H9 (cell line): ENCODE measurements around the gene MAPT. TPM values are rescaled to one million over a fixed set of nuclear protein-coding genes. Genes with fewer than 3 reads are reported as not detected.

Experiments used
- DNase-seq: peaks from one replicate; pipeline ENCODE4 v3.0.0-alpha.2; 2017
- H2AFZ ChIP-seq: one replicate; pipeline ENCODE4 v1.6.1; 2013; ENCODE audit warnings: mild to moderate bottlenecking, low read length, control low read depth, moderate library complexity
- H2AK5ac ChIP-seq: 2 replicates; pipeline ENCODE4 v1.6.1; 2013; ENCODE audit warnings: low read length, control low read depth, mixed read lengths; ENCODE audit not compliant: insufficient read length
- H2BK120ac ChIP-seq: one replicate; pipeline ENCODE4 v1.6.1; 2013; ENCODE audit warnings: low read depth, mild to moderate bottlenecking, low read length, control low read depth, inconsistent platforms; ENCODE audit not compliant: poor library complexity, severe bottlenecking
- H2BK12ac ChIP-seq: 2 replicates; pipeline ENCODE4 v1.6.1; 2013; ENCODE audit warnings: low read length, control low read depth, mixed read lengths, low read depth; ENCODE audit not compliant: insufficient read length
- H2BK15ac ChIP-seq: 2 replicates; pipeline ENCODE4 v1.6.1; 2013; ENCODE audit warnings: low read depth, low read length, control low read depth
- H2BK20ac ChIP-seq: one replicate; pipeline ENCODE4 v1.6.1; 2013; ENCODE audit warnings: low read depth, mild to moderate bottlenecking, low read length, control low read depth, inconsistent platforms; ENCODE audit not compliant: poor library complexity, severe bottlenecking
- H2BK5ac ChIP-seq: 2 replicates; pipeline ENCODE4 v1.6.1; 2013; ENCODE audit warnings: low read length, control low read depth, mixed read lengths; ENCODE audit not compliant: insufficient read length
- H3K14ac ChIP-seq: 2 replicates; pipeline ENCODE4 v1.6.1; 2013; ENCODE audit warnings: low read length, control low read depth; ENCODE audit not compliant: insufficient read depth
- H3K18ac ChIP-seq: 2 replicates; pipeline ENCODE4 v1.6.1; 2013; ENCODE audit warnings: low read depth, mild to moderate bottlenecking, mixed read lengths, low read length, control low read depth; ENCODE audit not compliant: insufficient read length
- H3K23ac ChIP-seq: 2 replicates; pipeline ENCODE4 v1.6.1; 2013; ENCODE audit warnings: low read length, control low read depth, mixed read lengths, low read depth; ENCODE audit not compliant: insufficient read length
- H3K23me2 ChIP-seq: 2 replicates; pipeline ENCODE4 v1.6.1; 2013; ENCODE audit warnings: low read depth, mild to moderate bottlenecking, mixed read lengths, low read length, control low read depth; ENCODE audit not compliant: insufficient read length, poor library complexity, severe bottlenecking
- H3K27ac ChIP-seq: 2 replicates; pipeline ENCODE4 v1.5.1; 2013; ENCODE audit warnings: low read length, control low read depth, mixed read lengths, low read depth; ENCODE audit not compliant: insufficient read length
- H3K27me3 ChIP-seq: 2 replicates; pipeline ENCODE4 v1.6.1; 2013; ENCODE audit warnings: low read length, control low read depth, inconsistent platforms; ENCODE audit not compliant: insufficient read depth
- H3K4ac ChIP-seq: 2 replicates; pipeline ENCODE4 v1.6.1; 2013; ENCODE audit warnings: low read depth, mild to moderate bottlenecking, control low read depth, inconsistent platforms, low read length, moderate library complexity
- H3K4me1 ChIP-seq: 2 replicates; pipeline ENCODE4 v1.6.1; 2013; ENCODE audit warnings: low read length, control low read depth, inconsistent platforms; ENCODE audit not compliant: insufficient read depth
- H3K4me2 ChIP-seq: 2 replicates; pipeline ENCODE4 v1.6.1; 2013; ENCODE audit warnings: low read length, control low read depth, mixed read lengths; ENCODE audit not compliant: insufficient read length, insufficient read depth
- H3K56ac ChIP-seq: 2 replicates; pipeline ENCODE4 v1.6.1; 2013; ENCODE audit warnings: low read depth, mild to moderate bottlenecking, mixed read lengths, low read length, control low read depth; ENCODE audit not compliant: insufficient read length
- H3K79me1 ChIP-seq: 2 replicates; pipeline ENCODE4 v1.6.1; 2013; ENCODE audit warnings: low read depth, mild to moderate bottlenecking, moderate library complexity, low read length, control low read depth, inconsistent platforms; ENCODE audit not compliant: insufficient read depth, poor library complexity, severe bottlenecking
- H3K79me2 ChIP-seq: 2 replicates; pipeline ENCODE4 v1.6.1; 2013; ENCODE audit warnings: low read length, control low read depth, inconsistent platforms; ENCODE audit not compliant: insufficient read depth
- H3K9ac ChIP-seq: 2 replicates; pipeline ENCODE4 v1.6.1; 2013; ENCODE audit warnings: low read length, control low read depth, mixed read lengths; ENCODE audit not compliant: insufficient read length; ENCODE audit errors: extremely low read depth
- H3K9me3 ChIP-seq: one replicate; pipeline ENCODE4 v1.6.1; 2013; ENCODE audit warnings: low read depth, low read length, inconsistent platforms; ENCODE audit not compliant: control insufficient read depth
- H3T11ph ChIP-seq: one replicate; pipeline ENCODE4 v1.6.1; 2013; ENCODE audit warnings: mild to moderate bottlenecking, low read length, control low read depth, inconsistent platforms
- H4K20me1 ChIP-seq: one replicate; pipeline ENCODE4 v1.6.1; 2013; ENCODE audit not compliant: control insufficient read depth, insufficient read length, insufficient read depth
- H4K5ac ChIP-seq: 2 replicates; pipeline ENCODE4 v1.6.1; 2013; ENCODE audit warnings: low read depth, mild to moderate bottlenecking, mixed read lengths, low read length, control low read depth; ENCODE audit not compliant: insufficient read length
- H4K8ac ChIP-seq: replicated peaks from 2 replicates; pipeline ENCODE4 v1.6.1; 2013; ENCODE audit warnings: low read length, control low read depth, mixed read lengths, low read depth; ENCODE audit not compliant: insufficient read length
- H4K91ac ChIP-seq: 2 replicates; pipeline ENCODE4 v1.6.1; 2013; ENCODE audit warnings: low read depth, mild to moderate bottlenecking, moderate library complexity, mixed read lengths, low read length, control low read depth; ENCODE audit not compliant: insufficient read length
- H3K27ac Mint-ChIP-seq, 3 experiments: 2 replicates in 2 of 3; 3 replicates in 1 of 3; pipeline ENCODE4 v1.8.0; 2020 to 2021; ENCODE audit warnings: mixed read lengths in 3 of 3, mild to moderate bottlenecking in 1 of 3, moderate library complexity in 1 of 3
- H3K27me3 Mint-ChIP-seq: 2 replicates; pipeline ENCODE4 v1.8.0; 2021; ENCODE audit warnings: low read depth, mild to moderate bottlenecking, moderate library complexity, mixed read lengths
- H3K36me3 Mint-ChIP-seq, 3 experiments: 2 replicates in 2 of 3; 3 replicates in 1 of 3; pipeline ENCODE4 v1.8.0; 2020 to 2021; ENCODE audit warnings: low read depth in 3 of 3, mixed read lengths in 3 of 3; ENCODE audit not compliant: insufficient read depth in 1 of 3
- H3K4me1 Mint-ChIP-seq, 2 experiments: 2 replicates each; pipeline ENCODE4 v1.8.0; 2020; ENCODE audit warnings: mixed read lengths in 2 of 2
- H3K4me3 Mint-ChIP-seq, 2 experiments: 2 replicates in 1 of 2; 3 replicates in 1 of 2; pipeline ENCODE4 v1.8.0; 2020 to 2021; ENCODE audit warnings: mild to moderate bottlenecking in 2 of 2, mixed read lengths in 2 of 2, moderate library complexity in 1 of 2
- H3K9me3 Mint-ChIP-seq, 2 experiments: 2 replicates in 1 of 2; 3 replicates in 1 of 2; pipeline ENCODE4 v1.8.0; 2020; ENCODE audit warnings: mild to moderate bottlenecking in 2 of 2, mixed read lengths in 2 of 2, moderate library complexity in 1 of 2
- WGBS: extraction: QIAGEN DNeasy Blood & Tissue Kit; methylation state at CpG from one replicate; pipeline ENCODE4 v1.1.7; 2013; ENCODE audit warnings: missing lambda C conversion rate, low lambda C conversion rate, mixed read lengths; ENCODE audit not compliant: insufficient read length; ENCODE audit errors: extremely low coverage; 5-methylcytosine and 5-hydroxymethylcytosine counted together
- total RNA-seq: library from RNA; stranded (reverse); gene quantifications from 2 replicates; pipeline ENCODE4 v1.2.1, GENCODE V29; 2021
- TF ChIP-seq, protein P1 (sequence below): fragments of 200-600 bp; sonication (generic); conservative IDR thresholded peaks from 3 replicates; pipeline ENCODE4 v1.8.0; 2021; ENCODE audit warnings: antibody characterized with exemption, mild to moderate bottlenecking

MAPT gene
- total RNA-seq, 1 experiment from 2014 or later, result 1.6 TPM

- no peak overlapping the region for H3K18ac ChIP-seq
- no peaks in the 10 kb centered on the region for H3K36me3 Mint-ChIP-seq
- no peak overlapping the region for H3K4me2 ChIP-seq
- no peak for DNase-seq
- H2BK5ac ChIP-seq, result no peak overlapping the region
- H3K56ac ChIP-seq, result no peak overlapping the region
- H3K27ac Mint-ChIP-seq, result no peak overlapping the region
- no peaks in the 10 kb centered on the region for H3K23me2 ChIP-seq
- no peak overlapping the region for H2BK12ac ChIP-seq
- H2BK20ac ChIP-seq, result no peak overlapping the region
- no peak overlapping the region for H2AFZ ChIP-seq
- no peak overlapping the region for H3K14ac ChIP-seq
- H3K27me3 ChIP-seq, result no peaks in the 10 kb centered on the region
- H3K4ac ChIP-seq, result no peak overlapping the region
- H2BK15ac ChIP-seq, result no peak overlapping the region
- no peaks in the 10 kb centered on the region for H3K4me1 ChIP-seq
- no peak overlapping the region for H3K27ac ChIP-seq
- no peak overlapping the region for H2AK5ac ChIP-seq
- H2BK120ac ChIP-seq, result no peak overlapping the region
- H3K9me3 ChIP-seq, result no peaks in the 10 kb centered on the region
- no peak overlapping the region for H3K9ac ChIP-seq
- H3K4me3 Mint-ChIP-seq, result no peak overlapping the region
- TF ChIP-seq, protein P1, sequence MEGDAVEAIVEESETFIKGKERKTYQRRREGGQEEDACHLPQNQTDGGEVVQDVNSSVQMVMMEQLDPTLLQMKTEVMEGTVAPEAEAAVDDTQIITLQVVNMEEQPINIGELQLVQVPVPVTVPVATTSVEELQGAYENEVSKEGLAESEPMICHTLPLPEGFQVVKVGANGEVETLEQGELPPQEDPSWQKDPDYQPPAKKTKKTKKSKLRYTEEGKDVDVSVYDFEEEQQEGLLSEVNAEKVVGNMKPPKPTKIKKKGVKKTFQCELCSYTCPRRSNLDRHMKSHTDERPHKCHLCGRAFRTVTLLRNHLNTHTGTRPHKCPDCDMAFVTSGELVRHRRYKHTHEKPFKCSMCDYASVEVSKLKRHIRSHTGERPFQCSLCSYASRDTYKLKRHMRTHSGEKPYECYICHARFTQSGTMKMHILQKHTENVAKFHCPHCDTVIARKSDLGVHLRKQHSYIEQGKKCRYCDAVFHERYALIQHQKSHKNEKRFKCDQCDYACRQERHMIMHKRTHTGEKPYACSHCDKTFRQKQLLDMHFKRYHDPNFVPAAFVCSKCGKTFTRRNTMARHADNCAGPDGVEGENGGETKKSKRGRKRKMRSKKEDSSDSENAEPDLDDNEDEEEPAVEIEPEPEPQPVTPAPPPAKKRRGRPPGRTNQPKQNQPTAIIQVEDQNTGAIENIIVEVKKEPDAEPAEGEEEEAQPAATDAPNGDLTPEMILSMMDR, result no peak
- peaks cover 17 to 21% of the 10 kb centered on the region in 2 experiments for H3K4me1 Mint-ChIP-seq
- no CpG with 5 or more reads among the region's 10 CpGs for WGBS
- H4K91ac ChIP-seq, result no peak overlapping the region
- H4K8ac ChIP-seq, result no peak overlapping the region
- H4K5ac ChIP-seq, result no peak overlapping the region
- H3K27me3 Mint-ChIP-seq, result peaks cover 20% of the 10 kb centered on the region
- no peaks in the 10 kb centered on the region for H4K20me1 ChIP-seq
- no peaks in the 10 kb centered on the region for H3K79me1 ChIP-seq
- no peak overlapping the region for H3T11ph ChIP-seq
- H3K23ac ChIP-seq, result no peak overlapping the region
- no peaks in the 10 kb centered on the region for H3K9me3 Mint-ChIP-seq
- H3K79me2 ChIP-seq, result no peaks in the 10 kb centered on the region
Observed at GRCh38 chr17:45955326-45955725, 61.0 kb downstream of the MAPT start.
